ENCODE results near the gene ZBTB20. TPM values are rescaled to one million over a fixed set of nuclear protein-coding genes. Genes with fewer than 3 reads are reported as not detected.

ZBTB20 gene
- total RNA-seq, 6 experiments from 2014 or later: 36.7 to 59.4 (median 46.7) TPM

DNA sequence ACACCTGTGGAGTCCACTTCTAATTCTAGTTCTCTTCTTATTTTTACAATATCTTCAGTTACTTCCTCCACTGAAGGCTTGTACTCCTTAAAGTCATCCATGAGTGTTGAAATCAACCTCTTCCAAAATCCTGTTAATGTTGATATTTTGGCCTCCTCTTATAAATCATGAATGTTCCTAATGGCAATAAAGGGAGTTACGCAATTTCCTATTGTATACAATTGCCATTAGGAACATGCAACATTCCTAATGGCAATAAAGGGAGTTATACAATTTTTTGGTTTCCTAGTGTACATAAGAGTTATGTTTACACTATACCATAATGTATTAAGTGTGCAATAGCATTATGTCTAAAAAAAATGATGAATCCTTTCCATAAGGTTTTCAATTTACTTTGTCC lies 862.4 kb downstream of the ZBTB20 start:
- H3K4me3 ChIP-seq: no peak overlapping the region
- no peak overlapping the region for H3K27ac ChIP-seq
- H3K9me3 ChIP-seq: no peaks in the 10 kb centered on the region
- no peaks in the 10 kb centered on the region for H3K27me3 ChIP-seq
- WGBS (ENCODE audit: insufficient coverage, low coverage, low lambda C conversion rate, missing lambda C conversion rate): 89% methylated on average over 1 of the region's 1 CpG
- DNase-seq (no peak), ATAC-seq (no peak)
- H3K36me3 ChIP-seq: no peaks in the 10 kb centered on the region
- TF ChIP-seq POLR2A (IDR thresholded peaks at IDR 0.05): no peak
- TF ChIP-seq, protein P1, sequence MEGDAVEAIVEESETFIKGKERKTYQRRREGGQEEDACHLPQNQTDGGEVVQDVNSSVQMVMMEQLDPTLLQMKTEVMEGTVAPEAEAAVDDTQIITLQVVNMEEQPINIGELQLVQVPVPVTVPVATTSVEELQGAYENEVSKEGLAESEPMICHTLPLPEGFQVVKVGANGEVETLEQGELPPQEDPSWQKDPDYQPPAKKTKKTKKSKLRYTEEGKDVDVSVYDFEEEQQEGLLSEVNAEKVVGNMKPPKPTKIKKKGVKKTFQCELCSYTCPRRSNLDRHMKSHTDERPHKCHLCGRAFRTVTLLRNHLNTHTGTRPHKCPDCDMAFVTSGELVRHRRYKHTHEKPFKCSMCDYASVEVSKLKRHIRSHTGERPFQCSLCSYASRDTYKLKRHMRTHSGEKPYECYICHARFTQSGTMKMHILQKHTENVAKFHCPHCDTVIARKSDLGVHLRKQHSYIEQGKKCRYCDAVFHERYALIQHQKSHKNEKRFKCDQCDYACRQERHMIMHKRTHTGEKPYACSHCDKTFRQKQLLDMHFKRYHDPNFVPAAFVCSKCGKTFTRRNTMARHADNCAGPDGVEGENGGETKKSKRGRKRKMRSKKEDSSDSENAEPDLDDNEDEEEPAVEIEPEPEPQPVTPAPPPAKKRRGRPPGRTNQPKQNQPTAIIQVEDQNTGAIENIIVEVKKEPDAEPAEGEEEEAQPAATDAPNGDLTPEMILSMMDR (IDR thresholded peaks at IDR 0.05): no peak
- no peaks in the 10 kb centered on the region for H3K4me1 ChIP-seq
- intact Hi-C loops (cut with DNase I): no loop called here

MicroRNA genes within 50 kb of the gene (microRNA counts, 767-probe panel; counts per million panel counts)
- microRNA hsa-miR-568: 237 counts per million

Small RNA genes within 50 kb of the gene (microRNA-seq; reads per million reads assigned to microRNA genes)
- gene MIR4796: 9.5 to 9.7 reads per million in 2 donors

Small RNA genes within 50 kb of the gene (small RNA-seq; reads per million reads assigned to genes)
- gene MIR4796: 0 reads per million in 2 experiments

All from right lobe of liver (tissue), 6 donors.